BLaER1 (cell line): Measurements from ENCODE around the gene CD96.
A peak's percentile ranks its signal among the peaks of the same experiment; 100 is the strongest.

Experiments used
- H3K27ac ChIP-seq: shearing (Covaris generic); formaldehyde crosslinking; 2 replicates; pipeline ENCODE4 v1.8.1; 2022
- H3K27me3 ChIP-seq: shearing (Covaris generic); formaldehyde crosslinking; 2 replicates; pipeline ENCODE4 v1.8.1; 2022
- H3K36me3 ChIP-seq: shearing (Covaris generic); formaldehyde crosslinking; 2 replicates; pipeline ENCODE4 v1.8.1; 2022
- H3K4me1 ChIP-seq: shearing (Covaris generic); formaldehyde crosslinking; 2 replicates; pipeline ENCODE4 v1.8.1; 2022
- H3K4me2 ChIP-seq: shearing (Covaris generic); formaldehyde crosslinking; 2 replicates; pipeline ENCODE4 v1.8.1; 2022
- H3K4me3 ChIP-seq: shearing (Covaris generic); formaldehyde crosslinking; 2 replicates; pipeline ENCODE4 v1.8.1; 2022
- H3K9ac ChIP-seq: shearing (Covaris generic); formaldehyde crosslinking; 2 replicates; pipeline ENCODE4 v1.8.1; 2022
- H3K9me3 ChIP-seq: shearing (Covaris generic); formaldehyde crosslinking; 2 replicates; pipeline ENCODE4 v1.8.1; 2022
- H4K20me1 ChIP-seq: shearing (Covaris generic); formaldehyde crosslinking; 2 replicates; pipeline ENCODE4 v1.8.1; 2022
- Cebpa-rat ChIP-seq: shearing (Covaris generic); IDR thresholded peaks from 2 replicates; pipeline ENCODE4 v1.8.1; 2022

CD96 gene

GRCh38 chr3:111603679-111604078 lies 61.7 kb downstream of the CD96 start:
- no peak overlapping the region for H3K9ac ChIP-seq
- H3K4me3 ChIP-seq: no peak overlapping the region
- no peaks in the 10 kb centered on the region for H3K27me3 ChIP-seq
- H3K4me2 ChIP-seq: no peak overlapping the region
- no peaks in the 10 kb centered on the region for H3K9me3 ChIP-seq
- H4K20me1 ChIP-seq: no peaks in the 10 kb centered on the region
- peaks cover 71% of the 10 kb centered on the region for H3K36me3 ChIP-seq
- TF ChIP-seq Cebpa-rat: no peak
- 0 out of 2 replicates have a peak, but pooled peaks cover 5% of the 10 kb centered on the region for H3K4me1 ChIP-seq
- no peak overlapping the region for H3K27ac ChIP-seq

GRCh38 chr3:111604119-111604518 lies 62.1 kb downstream of the CD96 start:
- TF ChIP-seq Cebpa-rat: no peak
- H4K20me1 ChIP-seq: no peaks in the 10 kb centered on the region
- no peaks in the 10 kb centered on the region for H3K9me3 ChIP-seq
- H3K9ac ChIP-seq: no peak overlapping the region
- H3K4me3 ChIP-seq: no peak overlapping the region
- 0 out of 2 replicates have a peak, but pooled peaks cover 5% of the 10 kb centered on the region for H3K4me1 ChIP-seq
- H3K36me3 ChIP-seq: peaks cover 69% of the 10 kb centered on the region
- H3K27me3 ChIP-seq: no peaks in the 10 kb centered on the region
- no peak overlapping the region for H3K4me2 ChIP-seq
- H3K27ac ChIP-seq: no peak overlapping the region

- Histone ChIP-seq H3K27ac (no peak overlapping the region), H3K27me3 (no peaks in the 10 kb centered on the region), H3K4me1 (peaks cover 12% of the 10 kb centered on the region), H3K4me2 (no peak overlapping the region), H3K9me3 (no peaks in the 10 kb centered on the region), H3K9ac (no peak overlapping the region), H4K20me1 (no peaks in the 10 kb centered on the region), H3K4me3 (no peak overlapping the region), H3K36me3 (peaks cover 67% of the 10 kb centered on the region)
- TF ChIP-seq Cebpa-rat: no peak
Observed at GRCh38 chr3:111605018-111605417, 63.0 kb downstream of the CD96 start.

- no peaks in the 10 kb centered on the region for H3K27me3 ChIP-seq
- no peak overlapping the region for H3K4me2 ChIP-seq
- no peak overlapping the region for H3K4me3 ChIP-seq
- H3K4me1 ChIP-seq: peaks cover 17% of the 10 kb centered on the region
- no peaks in the 10 kb centered on the region for H3K9me3 ChIP-seq
- H3K36me3 ChIP-seq: peaks cover 65% of the 10 kb centered on the region
- H4K20me1 ChIP-seq: no peaks in the 10 kb centered on the region
- H3K27ac ChIP-seq: no peak overlapping the region
- no peak overlapping the region for H3K9ac ChIP-seq
- TF ChIP-seq Cebpa-rat: no peak
Observed at GRCh38 chr3:111605493-111605892, 63.5 kb downstream of the CD96 start.

- Histone ChIP-seq H3K27me3 (no peaks in the 10 kb centered on the region), H3K9ac (no peak overlapping the region), H3K4me1 (peaks cover 19% of the 10 kb centered on the region), H3K4me3 (no peak overlapping the region), H3K36me3 (peaks cover 71% of the 10 kb centered on the region), H3K27ac (no peak overlapping the region), H3K4me2 (no peak overlapping the region), H4K20me1 (no peaks in the 10 kb centered on the region), H3K9me3 (no peaks in the 10 kb centered on the region)
- TF ChIP-seq Cebpa-rat: no peak
Observed at GRCh38 chr3:111607240-111607920, 65.4 kb downstream of the CD96 start.

GRCh38 chr3:111608383-111608782 lies 66.4 kb downstream of the CD96 start:
- H3K27me3 ChIP-seq: no peaks in the 10 kb centered on the region
- no peaks in the 10 kb centered on the region for H3K9me3 ChIP-seq
- peaks cover 15% of the 10 kb centered on the region for H3K4me1 ChIP-seq
- H3K4me2 ChIP-seq: no peak overlapping the region
- no peaks in the 10 kb centered on the region for H4K20me1 ChIP-seq
- no peak for TF ChIP-seq Cebpa-rat
- no peak overlapping the region for H3K27ac ChIP-seq
- no peak overlapping the region for H3K9ac ChIP-seq
- H3K36me3 ChIP-seq: peaks cover 75% of the 10 kb centered on the region
- no peak overlapping the region for H3K4me3 ChIP-seq

- H4K20me1 ChIP-seq: no peaks in the 10 kb centered on the region
- no peak for TF ChIP-seq Cebpa-rat
- no peak overlapping the region for H3K27ac ChIP-seq
- no peaks in the 10 kb centered on the region for H3K27me3 ChIP-seq
- H3K36me3 ChIP-seq: peaks cover 80% of the 10 kb centered on the region
- no peaks in the 10 kb centered on the region; the same call in 1 of the 2 replicates for H3K9me3 ChIP-seq
- H3K4me1 ChIP-seq: peaks cover 13% of the 10 kb centered on the region
- H3K9ac ChIP-seq: no peak overlapping the region
- no peak overlapping the region for H3K4me3 ChIP-seq
- H3K4me2 ChIP-seq: peak overlapping the region; percentile 37
Observed at GRCh38 chr3:111609700-111610099, 67.7 kb downstream of the CD96 start.

- Histone ChIP-seq H3K27ac (no peak overlapping the region), H4K20me1 (no peaks in the 10 kb centered on the region), H3K36me3 (peaks cover 80% of the 10 kb centered on the region), H3K4me1 (peaks cover 13% of the 10 kb centered on the region), H3K4me2 (peak overlapping the region; percentile 37), H3K9me3 (no peaks in the 10 kb centered on the region; the same call in 1 of the 2 replicates), H3K4me3 (no peak overlapping the region), H3K9ac (no peak overlapping the region), H3K27me3 (no peaks in the 10 kb centered on the region)
- no peak for TF ChIP-seq Cebpa-rat
Observed at GRCh38 chr3:111610189-111610588, 68.2 kb downstream of the CD96 start.

- Histone ChIP-seq H3K27me3 (no peaks in the 10 kb centered on the region), H3K9ac (no peak overlapping the region), H3K4me3 (no peak overlapping the region), H3K4me1 (peaks cover 13% of the 10 kb centered on the region), H3K9me3 (peaks cover 1% of the 10 kb centered on the region; the same call in 1 of the 2 replicates), H3K27ac (no peak overlapping the region), H4K20me1 (no peaks in the 10 kb centered on the region), H3K4me2 (peak overlapping the region; percentile 37; the same call in 1 of the 2 replicates), H3K36me3 (peaks cover 78% of the 10 kb centered on the region)
- no peak for TF ChIP-seq Cebpa-rat
Observed at GRCh38 chr3:111610612-111611054, 68.6 kb downstream of the CD96 start.

- peaks cover 13% of the 10 kb centered on the region for H3K4me1 ChIP-seq
- no peak overlapping the region for H3K4me3 ChIP-seq
- peaks cover 27% of the 10 kb centered on the region for H3K9me3 ChIP-seq
- no peak for TF ChIP-seq Cebpa-rat
- no peaks in the 10 kb centered on the region for H4K20me1 ChIP-seq
- H3K27ac ChIP-seq: no peak overlapping the region
- H3K36me3 ChIP-seq: peaks cover 79% of the 10 kb centered on the region
- H3K9ac ChIP-seq: no peak overlapping the region
- no peak overlapping the region for H3K4me2 ChIP-seq
- H3K27me3 ChIP-seq: no peaks in the 10 kb centered on the region
Observed at GRCh38 chr3:111613294-111613693, 71.3 kb downstream of the CD96 start.
